Tibial artery (tissue), 4 donors: Measurements from ENCODE around the gene TTC12.

Source experiments
- DNase-seq, 2 donors: peaks; one replicate each; pipeline ENCODE4 v3.0.0-alpha.2; 2019
- H3K27ac ChIP-seq, 2 donors: fragments of 200-600 bp; sonication (generic) in 1 of 2; 1 replicate in 1 of 2; 2 replicates in 1 of 2; pipeline ENCODE4 v1.5.1; 2018 to 2019; ENCODE audit warnings: mild to moderate bottlenecking in 1 of 2
- H3K27me3 ChIP-seq, 2 donors: fragments of 200-600 bp; sonication (generic) in 1 of 2; one replicate each; pipeline versions ENCODE4 v1.5.1 to v1.6.0; 2016 to 2019
- H3K36me3 ChIP-seq, 3 donors: fragments of 200-600 bp; sonication (generic) in 2 of 3; one replicate each; pipeline ENCODE4 v1.5.1; 2016 to 2019; ENCODE audit warnings: mild to moderate bottlenecking in 2 of 3
- H3K4me1 ChIP-seq, 4 donors: fragments of 200-600 bp; sonication (generic) in 2 of 4; 1 replicate in 3 of 4; 2 replicates in 1 of 4; pipeline ENCODE4 v1.5.1; 2016 to 2019
- H3K4me3 ChIP-seq, 2 donors: fragments of 200-600 bp; sonication (generic) in 1 of 2; 1 replicate in 1 of 2; 2 replicates in 1 of 2; pipeline ENCODE4 v1.5.1; 2018 to 2019; ENCODE audit warnings: mild to moderate bottlenecking in 2 of 2
- H3K9me3 ChIP-seq, 3 donors: fragments of 200-600 bp; sonication (generic) in 1 of 3; one replicate each; pipeline ENCODE4 v1.5.1; 2016 to 2019
- intact Hi-C: fragments of 100-400 bp; cut with DNase I; formaldehyde crosslinking; loops from one replicate; pipeline ENCODE4 v1.15.0; 2023; ENCODE audit warnings: low total_unique reads
- TF ChIP-seq, protein P1 (sequence below), 2 experiments: fragments of 200-600 bp in 1 of 2; fragments of 450-650 bp in 1 of 2; IDR thresholded peaks; one replicate each; pipeline ENCODE4 v1.5.1; 2017 to 2019; ENCODE audit warnings: antibody characterized with exemption in 2 of 2, mild to moderate bottlenecking in 1 of 2, moderate library complexity in 1 of 2

The TTC12 gene

DNA sequence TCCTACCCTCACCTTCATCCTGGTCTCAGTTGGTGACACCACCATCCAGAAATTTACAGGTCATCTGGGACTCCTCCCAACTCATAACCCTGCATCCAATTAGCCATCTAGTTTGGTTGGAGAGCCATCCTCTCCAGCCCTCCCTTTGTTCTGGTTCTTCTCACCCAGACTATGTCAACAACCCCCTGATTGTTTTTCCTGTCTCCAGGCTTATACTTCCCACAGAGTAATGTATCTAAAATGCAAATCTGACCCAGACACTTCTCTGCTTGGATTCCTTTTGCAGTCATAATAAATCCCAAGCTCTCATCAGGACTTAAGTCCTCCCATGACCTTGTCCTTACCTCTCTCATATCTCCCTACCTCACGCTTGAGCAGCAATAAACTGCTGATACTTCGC, 3.0 kb downstream of the TTC12 start:
- TF ChIP-seq, protein P1, sequence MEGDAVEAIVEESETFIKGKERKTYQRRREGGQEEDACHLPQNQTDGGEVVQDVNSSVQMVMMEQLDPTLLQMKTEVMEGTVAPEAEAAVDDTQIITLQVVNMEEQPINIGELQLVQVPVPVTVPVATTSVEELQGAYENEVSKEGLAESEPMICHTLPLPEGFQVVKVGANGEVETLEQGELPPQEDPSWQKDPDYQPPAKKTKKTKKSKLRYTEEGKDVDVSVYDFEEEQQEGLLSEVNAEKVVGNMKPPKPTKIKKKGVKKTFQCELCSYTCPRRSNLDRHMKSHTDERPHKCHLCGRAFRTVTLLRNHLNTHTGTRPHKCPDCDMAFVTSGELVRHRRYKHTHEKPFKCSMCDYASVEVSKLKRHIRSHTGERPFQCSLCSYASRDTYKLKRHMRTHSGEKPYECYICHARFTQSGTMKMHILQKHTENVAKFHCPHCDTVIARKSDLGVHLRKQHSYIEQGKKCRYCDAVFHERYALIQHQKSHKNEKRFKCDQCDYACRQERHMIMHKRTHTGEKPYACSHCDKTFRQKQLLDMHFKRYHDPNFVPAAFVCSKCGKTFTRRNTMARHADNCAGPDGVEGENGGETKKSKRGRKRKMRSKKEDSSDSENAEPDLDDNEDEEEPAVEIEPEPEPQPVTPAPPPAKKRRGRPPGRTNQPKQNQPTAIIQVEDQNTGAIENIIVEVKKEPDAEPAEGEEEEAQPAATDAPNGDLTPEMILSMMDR (IDR thresholded peaks at IDR 0.05): no peak
- no peak overlapping the region for H3K27ac ChIP-seq
- H3K36me3 ChIP-seq: peaks cover 0 to 36% (median 5%) of the 10 kb centered on the region in 3 donors
- H3K4me1 ChIP-seq: peaks cover 0 to 26% (median 7%) of the 10 kb centered on the region in 4 donors
- DNase-seq: no peak
- no peak overlapping the region for H3K4me3 ChIP-seq
- no peaks in the 10 kb centered on the region for H3K27me3 ChIP-seq
- intact Hi-C loops: no loop called here
- no peaks in the 10 kb centered on the region for H3K9me3 ChIP-seq

DNA sequence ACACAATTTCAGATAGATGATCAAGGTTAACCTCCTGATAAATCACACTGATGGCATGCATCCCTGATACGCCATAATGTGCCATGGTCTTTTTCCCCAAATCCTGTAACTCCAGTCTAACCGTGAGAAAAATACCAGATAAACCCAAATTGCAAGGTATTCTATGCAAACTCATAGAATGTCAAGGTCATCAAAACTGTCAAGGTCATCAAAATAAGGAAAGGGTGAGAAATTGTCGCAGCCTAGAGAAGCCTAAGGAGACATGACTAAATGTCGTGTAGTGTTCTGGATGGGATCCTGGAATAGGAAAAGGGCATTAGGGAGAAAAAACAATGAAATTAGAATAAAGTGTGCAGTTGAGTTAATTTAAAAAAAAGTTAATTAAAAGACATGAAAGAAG, 4.7 kb downstream of the TTC12 start:
- peaks cover 6 to 47% (median 12%) of the 10 kb centered on the region in 3 donors for H3K36me3 ChIP-seq
- H3K9me3 ChIP-seq: no peaks in the 10 kb centered on the region
- no peak overlapping the region for H3K27ac ChIP-seq
- DNase-seq: no peak
- TF ChIP-seq, protein P1 (IDR thresholded peaks at IDR 0.05): no peak
- peaks cover 0 to 16% (median 5%) of the 10 kb centered on the region in 4 donors for H3K4me1 ChIP-seq
- intact Hi-C loops: no loop called here
- H3K4me3 ChIP-seq: no peak overlapping the region
- no peaks in the 10 kb centered on the region for H3K27me3 ChIP-seq

DNA sequence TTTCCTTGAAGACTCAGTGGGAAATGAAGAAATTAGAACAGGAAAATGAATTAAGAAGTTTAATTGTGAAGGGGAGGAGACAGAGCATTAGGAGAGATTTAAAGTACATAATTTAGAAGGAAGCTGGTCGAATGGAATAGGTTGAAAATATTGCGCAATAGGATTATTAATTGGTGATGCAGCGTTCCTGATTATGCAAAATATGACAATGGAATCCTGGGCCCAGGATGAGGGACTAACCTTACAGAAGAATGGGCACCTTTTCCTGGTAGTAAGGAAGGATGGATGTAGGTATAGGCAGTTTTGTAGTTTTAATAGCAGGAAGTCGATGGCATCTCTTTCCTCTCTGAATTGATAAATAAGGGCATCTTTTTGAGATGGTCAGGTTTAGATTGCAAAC, 7.8 kb downstream of the TTC12 start:
- Histone ChIP-seq H3K9me3 (no peaks in the 10 kb centered on the region), H3K4me1 (no peaks in the 10 kb centered on the region), H3K36me3 (peaks cover 17 to 70% (median 28%) of the 10 kb centered on the region in 3 donors), H3K27me3 (no peaks in the 10 kb centered on the region), H3K27ac (no peak overlapping the region), H3K4me3 (no peak overlapping the region)
- intact Hi-C loops: no loop called here
- no peak for DNase-seq
- TF ChIP-seq, protein P1 (IDR thresholded peaks at IDR 0.05): no peak

DNA sequence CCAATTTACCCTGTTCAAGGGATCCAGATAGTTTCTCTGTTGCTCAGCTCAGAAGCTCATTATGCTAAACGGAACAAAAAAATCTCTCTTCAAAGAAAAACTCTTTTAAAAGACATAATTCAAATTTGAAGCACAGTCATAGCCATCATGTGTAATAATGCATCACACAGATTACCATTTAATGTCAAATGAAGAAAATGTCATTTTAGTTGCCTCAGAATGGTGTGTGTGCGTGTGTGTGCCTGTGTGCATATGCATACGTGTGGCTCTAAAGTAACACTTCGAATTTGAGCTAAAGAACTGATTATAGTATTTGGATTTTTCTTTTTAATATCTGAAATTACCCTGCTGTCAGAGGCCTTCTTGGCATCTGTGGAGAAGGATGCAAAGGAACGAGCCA, 9.9 kb downstream of the TTC12 start:
- TF ChIP-seq, protein P1 (IDR thresholded peaks at IDR 0.05): no peak
- intact Hi-C loops: no loop called here
- H3K36me3 ChIP-seq: peaks cover 21 to 65% (median 36%) of the 10 kb centered on the region in 3 donors
- no peak for DNase-seq
- no peak overlapping the region for H3K27ac ChIP-seq
- no peaks in the 10 kb centered on the region for H3K9me3 ChIP-seq
- no peaks in the 10 kb centered on the region for H3K4me1 ChIP-seq
- H3K27me3 ChIP-seq: no peaks in the 10 kb centered on the region
- H3K4me3 ChIP-seq: no peak overlapping the region

DNA sequence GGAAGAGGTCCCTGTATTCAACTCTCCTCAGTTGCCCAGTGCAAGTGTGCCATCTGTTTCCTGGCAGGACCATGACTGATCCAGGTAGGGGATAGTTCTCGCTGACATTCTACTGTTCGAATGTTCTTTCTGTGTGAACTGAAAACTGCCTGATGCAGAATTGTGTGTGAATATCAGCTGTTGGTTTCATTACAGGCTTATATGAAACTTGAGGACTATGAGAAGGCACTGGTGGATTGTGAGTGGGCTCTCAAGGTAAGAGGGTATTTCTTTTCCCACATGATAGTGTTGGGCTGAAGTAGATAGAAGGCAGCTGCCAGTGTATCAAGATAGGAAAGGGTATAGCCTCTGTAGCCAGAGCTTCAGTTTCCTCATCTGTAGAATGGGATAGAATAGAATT, 15.3 kb downstream of the TTC12 start:
- Histone ChIP-seq H3K36me3 (peaks cover 20 to 88% (median 43%) of the 10 kb centered on the region in 3 donors), H3K27ac (no peak overlapping the region), H3K4me1 (no peaks in the 10 kb centered on the region), H3K4me3 (no peak overlapping the region), H3K27me3 (no peaks in the 10 kb centered on the region), H3K9me3 (no peaks in the 10 kb centered on the region)
- TF ChIP-seq, protein P1 (IDR thresholded peaks at IDR 0.05): no peak
- intact Hi-C loops: no loop called here
- DNase-seq: no peak

DNA sequence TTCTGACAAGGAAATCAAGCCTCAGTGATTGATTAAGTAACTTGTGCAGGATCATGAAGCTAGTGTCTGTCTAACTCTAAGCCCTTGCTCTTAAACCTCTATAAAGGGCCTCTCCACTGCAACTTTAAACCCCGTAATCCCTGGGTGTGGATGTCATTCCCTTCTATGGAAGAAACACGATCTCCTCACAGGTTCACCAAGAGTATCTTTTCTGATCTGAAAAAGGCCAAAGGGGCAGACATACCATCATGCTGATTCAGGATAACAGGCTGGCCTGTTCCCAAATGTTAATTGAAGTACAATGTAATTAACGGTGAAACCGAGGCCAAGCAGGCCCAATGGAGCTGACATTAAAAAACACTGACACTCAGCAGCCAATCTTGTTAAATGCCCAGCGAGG, 17.1 kb downstream of the TTC12 start:
- intact Hi-C loops: no loop called here
- H3K27ac ChIP-seq: no peak overlapping the region

More for the DNA sequence above, 17.1 kb downstream of the TTC12 start:
- peaks cover 0 to 3% (median 0%) of the 10 kb centered on the region in 3 donors for H3K9me3 ChIP-seq
- no peak for DNase-seq
- no peaks in the 10 kb centered on the region for H3K4me1 ChIP-seq
- no peak overlapping the region for H3K4me3 ChIP-seq
- no peaks in the 10 kb centered on the region for H3K27me3 ChIP-seq
- H3K36me3 ChIP-seq: peaks cover 25 to 87% (median 47%) of the 10 kb centered on the region in 3 donors
- TF ChIP-seq, protein P1 (IDR thresholded peaks at IDR 0.05): no peak
